ENCODE measurements around the gene TBC1D8. TPM values are rescaled to one million over a fixed set of nuclear protein-coding genes. Genes with fewer than 3 reads are reported as not detected.
"Not testable (repeated sequence)": the region's sequence is repeated elsewhere in the genome, so short reads cannot be mapped to it uniquely, and the experiment has no call there.

The TBC1D8 gene
- total RNA-seq, 2 experiments from 2014 or later = 2.0 to 2.1 TPM

DNA sequence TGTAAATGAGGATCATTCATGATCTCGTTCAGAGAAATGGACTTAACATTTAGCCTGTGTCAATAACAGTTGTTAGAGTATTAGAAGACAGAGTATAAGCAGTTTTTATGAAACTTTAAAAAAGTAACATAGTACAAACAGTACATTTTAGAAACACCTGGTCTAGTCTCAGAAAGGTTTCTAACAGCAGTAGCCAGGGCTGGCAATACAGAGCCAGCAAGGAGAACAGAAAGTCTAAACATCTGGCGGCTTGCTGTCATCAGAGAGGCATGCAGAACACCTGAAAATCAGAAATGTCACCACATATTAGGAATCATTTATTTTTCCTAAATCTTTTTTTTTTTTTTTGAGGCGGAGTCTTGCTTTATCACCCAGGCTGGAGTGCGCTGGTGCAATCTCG, 99.0 kb downstream of the TBC1D8 start:
- no peaks in the 10 kb centered on the region for H3K9me3 Mint-ChIP-seq
- H3K4me3 Mint-ChIP-seq = no peak overlapping the region
- no peaks in the 10 kb centered on the region for H3K36me3 Mint-ChIP-seq
- H3K27ac Mint-ChIP-seq = no peak overlapping the region
- no peaks in the 10 kb centered on the region for H3K4me1 Mint-ChIP-seq
- no peak for DNase-seq
- H3K27me3 Mint-ChIP-seq = no peaks in the 10 kb centered on the region

DNA sequence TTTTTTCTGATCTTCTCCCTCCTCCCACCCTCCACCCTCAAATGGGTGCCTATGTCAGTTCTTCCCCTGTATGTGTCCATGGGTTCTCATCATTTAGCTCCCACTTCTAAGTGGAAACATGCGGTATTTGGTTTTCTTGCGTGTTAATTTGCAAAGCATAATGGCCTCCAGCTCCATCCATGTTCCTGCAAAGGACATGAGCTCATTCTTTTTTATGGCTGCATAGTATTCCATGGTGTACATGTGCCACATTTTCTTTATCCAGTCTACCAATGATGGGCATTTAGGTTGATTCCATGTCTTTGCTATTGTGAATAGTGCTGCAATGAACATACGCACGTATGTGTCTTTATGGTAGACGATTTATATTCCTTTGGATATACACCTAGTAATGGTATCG, 100.3 kb downstream of the TBC1D8 start:
- not testable (repeated sequence) for H3K27ac Mint-ChIP-seq, H3K4me3 Mint-ChIP-seq, H3K9me3 Mint-ChIP-seq, H3K4me1 Mint-ChIP-seq, DNase-seq, H3K27me3 Mint-ChIP-seq, H3K36me3 Mint-ChIP-seq

DNA sequence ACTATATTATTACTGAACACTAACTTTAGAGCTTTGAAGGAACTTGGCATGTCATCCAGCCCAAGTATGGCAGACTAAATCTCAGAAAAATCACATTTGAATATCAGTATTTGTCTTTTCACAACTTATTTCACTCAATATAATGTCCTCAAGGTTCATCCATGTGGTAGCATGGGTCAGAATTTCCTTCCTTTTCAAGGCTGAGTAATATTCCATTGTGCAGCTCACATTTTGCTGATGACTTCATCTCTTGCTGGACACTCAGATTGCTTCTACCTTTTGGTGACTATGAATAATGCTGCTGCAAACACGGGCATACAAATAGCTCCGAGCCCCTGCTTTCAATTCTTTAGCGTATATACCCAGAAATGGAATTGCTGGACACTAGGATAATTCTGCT, 102.4 kb downstream of the TBC1D8 start:
- Mint-ChIP-seq H3K4me3 (no peak overlapping the region), H3K27me3 (no peaks in the 10 kb centered on the region), H3K36me3 (no peaks in the 10 kb centered on the region), H3K4me1 (no peaks in the 10 kb centered on the region), H3K9me3 (no peaks in the 10 kb centered on the region), H3K27ac (no peak overlapping the region)
- DNase-seq = no peak

DNA sequence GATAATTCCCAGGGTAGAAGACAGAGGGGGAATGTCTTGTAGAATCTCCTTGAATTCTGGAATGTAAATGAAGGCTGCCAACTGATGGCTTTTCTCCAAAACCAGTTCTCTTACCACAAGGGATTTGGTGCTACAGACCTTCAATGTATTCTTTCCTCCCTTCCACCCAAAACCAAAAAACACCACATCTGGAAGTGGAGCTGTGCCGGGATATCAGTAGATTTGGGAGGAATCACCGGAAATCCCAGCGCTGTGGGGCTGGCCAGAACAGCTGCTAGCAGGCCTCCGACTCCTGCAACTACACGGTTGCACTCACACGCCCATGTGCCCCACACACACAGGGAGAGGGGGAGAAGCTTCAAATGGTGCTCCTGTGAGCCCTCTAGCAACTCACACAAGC, 103.4 kb downstream of the TBC1D8 start:
- H3K36me3 Mint-ChIP-seq = no peaks in the 10 kb centered on the region
- H3K4me3 Mint-ChIP-seq = no peak overlapping the region
- no peak overlapping the region for H3K27ac Mint-ChIP-seq

DNA sequence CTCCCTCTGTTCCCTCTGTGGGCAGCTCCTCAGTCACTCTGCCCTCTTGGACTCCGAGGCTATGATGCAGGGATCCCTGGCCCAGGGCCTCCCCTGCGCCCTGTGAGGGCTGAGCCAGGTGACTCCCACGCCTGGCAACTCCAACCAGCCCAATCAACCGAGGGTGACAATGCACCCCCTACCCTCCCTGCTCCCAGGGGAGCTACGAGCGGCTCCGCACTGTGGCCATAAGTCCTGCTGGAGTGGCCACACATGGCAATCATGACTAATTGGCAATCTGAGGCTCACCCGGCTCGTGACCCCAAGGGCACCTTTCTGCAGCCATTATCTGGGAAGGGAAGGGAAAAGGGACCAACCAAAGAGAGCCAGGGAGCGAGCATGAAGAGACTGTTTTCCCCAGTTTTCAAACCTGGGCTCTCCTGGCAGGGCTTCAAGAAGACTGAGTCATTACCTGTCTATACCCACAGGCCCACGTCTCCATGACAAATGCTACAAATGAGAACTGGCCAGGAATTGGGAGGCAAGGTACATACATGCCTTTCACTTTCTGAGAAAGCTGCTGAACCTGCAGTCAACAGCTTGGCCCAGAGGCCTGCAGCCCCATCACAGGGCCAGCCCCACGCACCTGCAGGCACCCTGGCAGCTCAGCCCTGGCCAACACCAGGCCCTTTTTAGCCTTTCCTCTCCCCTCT, 104.0 kb downstream of the TBC1D8 start:
- H3K27ac Mint-ChIP-seq = no peak overlapping the region

More for the DNA sequence above, 103.4 kb downstream of the TBC1D8 start:
- Mint-ChIP-seq H3K9me3 (no peaks in the 10 kb centered on the region), H3K4me1 (no peaks in the 10 kb centered on the region), H3K27me3 (no peaks in the 10 kb centered on the region)
- DNase-seq = no peak

DNA sequence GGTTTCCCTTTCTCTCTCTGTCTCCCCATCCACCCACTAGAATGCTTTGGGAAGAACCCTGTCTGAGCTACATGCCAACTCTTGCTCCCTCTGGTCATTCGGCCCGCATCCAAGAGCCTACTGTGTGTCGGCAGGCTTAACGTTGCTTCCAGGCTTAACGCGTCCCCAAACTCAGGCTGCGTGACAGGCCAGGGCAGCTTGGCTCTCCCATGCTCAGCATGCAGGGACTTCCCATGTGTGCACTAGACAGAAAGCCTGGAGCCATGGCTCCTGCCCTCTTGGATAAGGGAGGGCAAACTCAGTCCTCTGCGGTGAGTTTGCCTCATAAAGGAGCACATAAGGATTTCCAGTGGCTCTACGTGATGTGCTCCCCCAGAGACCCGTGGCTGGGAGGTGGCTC, 105.9 kb downstream of the TBC1D8 start:
- Mint-ChIP-seq H3K36me3 (no peaks in the 10 kb centered on the region), H3K4me3 (no peak overlapping the region), H3K4me1 (no peaks in the 10 kb centered on the region), H3K27ac (no peak overlapping the region), H3K9me3 (no peaks in the 10 kb centered on the region), H3K27me3 (no peaks in the 10 kb centered on the region)
- DNase-seq = no peak

More for the DNA sequence above, 104.0 kb downstream of the TBC1D8 start:
- Mint-ChIP-seq H3K36me3 (no peaks in the 10 kb centered on the region), H3K4me1 (no peaks in the 10 kb centered on the region), H3K27me3 (no peaks in the 10 kb centered on the region), H3K9me3 (no peaks in the 10 kb centered on the region), H3K4me3 (no peak overlapping the region)
- no peak for DNase-seq

DNA sequence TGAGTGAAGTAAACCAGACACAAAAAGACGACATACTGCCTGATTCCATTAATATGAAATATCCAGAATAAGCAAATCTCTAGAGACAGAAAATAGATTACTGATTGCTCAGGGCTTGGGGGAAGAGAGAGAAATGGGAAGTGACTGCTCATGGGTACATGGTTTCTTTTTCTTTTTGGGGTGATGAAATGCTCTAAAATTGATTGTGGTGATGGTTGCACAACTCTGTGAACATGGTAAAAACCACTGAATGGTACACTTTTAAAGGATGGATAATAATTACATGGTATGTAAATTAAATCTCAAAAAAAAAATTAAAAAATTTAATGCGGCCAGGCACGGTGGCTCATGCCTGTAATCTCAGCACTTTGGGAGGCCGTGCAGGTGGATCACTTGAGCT, 109.8 kb downstream of the TBC1D8 start:
- no peaks in the 10 kb centered on the region for H3K36me3 Mint-ChIP-seq
- no peaks in the 10 kb centered on the region for H3K9me3 Mint-ChIP-seq
- H3K4me3 Mint-ChIP-seq = no peak overlapping the region
- H3K27ac Mint-ChIP-seq = no peak overlapping the region
- H3K27me3 Mint-ChIP-seq = no peaks in the 10 kb centered on the region
- no peak for DNase-seq
- H3K4me1 Mint-ChIP-seq = peaks cover 3% of the 10 kb centered on the region

DNA sequence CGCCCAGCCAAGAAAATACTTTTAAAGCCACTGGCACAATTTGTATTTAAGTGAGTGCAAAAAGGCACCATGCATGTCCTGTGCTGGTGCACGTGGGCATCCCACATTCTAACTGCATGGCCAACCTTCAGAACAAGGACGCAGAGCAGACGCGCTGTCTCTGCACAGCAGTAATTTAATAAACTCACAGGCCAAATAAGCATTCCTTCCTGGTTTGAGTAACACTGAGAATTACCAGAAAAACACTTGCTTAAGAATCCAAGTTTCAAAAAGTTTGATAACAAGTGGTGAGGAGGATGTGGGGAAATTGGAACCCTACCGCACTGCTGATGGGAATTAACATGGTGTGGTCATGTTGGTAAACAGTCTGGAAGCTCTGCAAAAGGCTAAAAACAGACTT, 110.4 kb downstream of the TBC1D8 start:
- no peak overlapping the region for H3K4me3 Mint-ChIP-seq
- H3K27me3 Mint-ChIP-seq = no peaks in the 10 kb centered on the region
- no peaks in the 10 kb centered on the region for H3K9me3 Mint-ChIP-seq
- DNase-seq = no peak
- no peaks in the 10 kb centered on the region for H3K36me3 Mint-ChIP-seq
- H3K4me1 Mint-ChIP-seq = peaks cover 3% of the 10 kb centered on the region
- no peak overlapping the region for H3K27ac Mint-ChIP-seq

DNA sequence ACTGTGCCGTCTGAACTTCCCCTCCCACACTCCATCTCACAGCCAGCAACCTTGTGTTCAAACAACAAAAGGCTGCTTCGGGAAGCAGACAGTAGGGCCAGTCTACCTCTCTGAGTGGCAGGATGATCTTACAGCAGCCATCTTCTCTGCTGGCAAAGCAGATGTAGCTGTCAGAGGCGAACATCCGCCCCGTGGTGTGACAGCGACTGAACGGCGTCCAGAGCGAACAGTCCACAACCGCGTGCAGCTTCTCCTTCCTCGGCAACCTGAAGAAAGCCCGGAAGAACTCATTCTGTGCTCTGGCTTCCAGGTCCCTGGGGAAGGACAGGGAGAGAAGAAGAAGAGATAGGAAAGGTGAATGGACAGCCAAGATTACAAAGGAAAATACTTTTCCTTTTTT, 111.1 kb downstream of the TBC1D8 start:
- Mint-ChIP-seq H3K27ac (no peak overlapping the region), H3K4me1 (peaks cover 3% of the 10 kb centered on the region), H3K36me3 (no peaks in the 10 kb centered on the region), H3K9me3 (no peaks in the 10 kb centered on the region), H3K4me3 (no peak overlapping the region), H3K27me3 (no peaks in the 10 kb centered on the region)
- DNase-seq = no peak

DNA sequence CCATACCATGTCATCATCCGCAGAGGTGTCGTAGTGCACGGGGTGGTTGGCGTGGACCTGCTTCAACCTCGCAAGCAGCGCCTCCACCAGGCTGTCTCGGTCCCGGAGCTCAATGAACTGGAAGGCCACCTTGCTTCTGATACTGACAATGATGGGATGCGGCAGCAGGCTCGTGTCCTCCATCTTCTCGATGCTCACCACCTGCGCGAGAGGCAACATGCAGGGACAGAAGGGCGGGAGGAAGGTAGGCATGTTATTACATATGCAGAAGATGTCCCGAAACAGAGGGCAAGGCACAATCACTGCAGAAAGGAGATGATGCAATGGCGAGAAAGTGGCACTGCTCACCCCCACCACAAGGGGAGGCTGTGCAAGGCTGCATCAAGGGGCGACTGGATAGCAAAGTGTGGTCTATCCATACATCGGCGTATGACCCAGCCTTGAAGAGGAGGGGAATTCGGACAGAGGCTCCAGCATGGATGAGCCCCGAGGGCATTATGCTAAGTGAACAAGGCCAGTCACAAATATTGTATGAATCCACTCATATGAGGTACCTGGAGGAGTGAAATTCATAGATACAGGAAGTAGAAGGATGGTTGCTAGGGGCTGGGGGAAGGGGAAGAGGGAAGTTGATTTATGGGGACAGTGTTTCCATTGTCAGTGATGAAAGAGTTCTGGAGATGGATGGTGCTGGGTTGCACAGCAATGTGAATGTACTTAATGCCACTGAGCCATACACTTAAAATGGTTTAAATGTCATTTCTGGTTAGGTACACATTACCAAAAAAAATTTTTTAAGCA, 112.5 kb downstream of the TBC1D8 start:
- Mint-ChIP-seq H3K27me3 (no peaks in the 10 kb centered on the region), H3K9me3 (no peaks in the 10 kb centered on the region), H3K27ac (peak overlapping the region; percentile 43), H3K4me1 (peaks cover 3% of the 10 kb centered on the region), H3K36me3 (no peaks in the 10 kb centered on the region), H3K4me3 (no peak overlapping the region)
- peak; percentile 31 for DNase-seq

DNA sequence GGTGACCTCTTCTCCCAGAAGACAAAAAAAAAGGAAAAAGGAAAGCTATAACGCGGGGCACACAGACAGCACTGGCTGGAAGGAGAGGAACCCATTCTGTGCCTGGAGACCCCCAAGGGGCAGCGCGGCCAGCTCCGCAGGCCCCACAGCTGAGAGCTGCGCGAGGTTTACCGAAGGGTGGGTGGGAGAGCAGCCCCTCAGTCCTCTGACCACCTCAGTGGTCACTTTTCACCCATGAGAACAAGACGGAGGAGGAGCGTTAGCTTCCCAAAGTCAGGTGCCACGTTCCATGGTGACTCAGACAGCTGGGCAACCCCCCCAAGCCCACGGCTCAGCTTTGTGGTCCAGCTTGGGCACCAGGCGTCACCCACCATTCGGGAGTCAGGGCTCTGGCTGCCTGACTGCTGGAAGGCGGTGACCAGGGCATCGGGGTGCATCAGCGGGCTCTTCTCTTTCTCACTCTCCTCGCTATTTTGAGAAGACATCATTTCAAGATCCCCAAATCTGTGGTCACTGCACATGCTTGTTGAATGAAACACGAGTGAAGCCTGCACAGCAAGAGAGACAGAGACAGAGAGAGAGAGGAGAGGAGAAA, 113.9 kb downstream of the TBC1D8 start:
- no peak overlapping the region for H3K4me3 Mint-ChIP-seq

DNA sequence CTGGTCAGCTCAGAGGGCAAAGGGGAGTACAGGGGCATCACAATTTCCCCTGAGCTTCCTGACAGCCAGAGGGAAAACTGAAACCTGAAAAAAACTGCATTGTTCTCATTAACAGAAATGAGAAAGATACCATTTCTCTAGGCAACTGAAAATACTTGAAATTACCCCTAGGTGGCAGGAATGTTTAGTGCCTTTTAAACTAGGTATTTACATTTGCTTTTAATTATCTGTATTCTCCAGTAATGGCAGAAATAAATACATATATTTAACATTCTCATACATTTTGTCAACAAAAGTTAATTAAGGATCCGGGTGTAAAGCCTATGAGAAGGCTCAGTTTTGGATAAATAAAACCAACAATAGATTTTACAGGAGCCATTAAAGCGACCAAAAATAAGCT, 114.6 kb downstream of the TBC1D8 start:
- Mint-ChIP-seq H3K4me3 (no peak overlapping the region), H3K27ac (no peak overlapping the region), H3K4me1 (peaks cover 3% of the 10 kb centered on the region), H3K27me3 (no peaks in the 10 kb centered on the region), H3K9me3 (no peaks in the 10 kb centered on the region), H3K36me3 (no peaks in the 10 kb centered on the region)
- no peak for DNase-seq

More for the DNA sequence above, 113.9 kb downstream of the TBC1D8 start:
- H3K9me3 Mint-ChIP-seq = no peaks in the 10 kb centered on the region
- no peak overlapping the region for H3K27ac Mint-ChIP-seq
- no peak for DNase-seq
- no peaks in the 10 kb centered on the region for H3K36me3 Mint-ChIP-seq
- H3K4me1 Mint-ChIP-seq = peaks cover 3% of the 10 kb centered on the region
- no peaks in the 10 kb centered on the region for H3K27me3 Mint-ChIP-seq

DNA sequence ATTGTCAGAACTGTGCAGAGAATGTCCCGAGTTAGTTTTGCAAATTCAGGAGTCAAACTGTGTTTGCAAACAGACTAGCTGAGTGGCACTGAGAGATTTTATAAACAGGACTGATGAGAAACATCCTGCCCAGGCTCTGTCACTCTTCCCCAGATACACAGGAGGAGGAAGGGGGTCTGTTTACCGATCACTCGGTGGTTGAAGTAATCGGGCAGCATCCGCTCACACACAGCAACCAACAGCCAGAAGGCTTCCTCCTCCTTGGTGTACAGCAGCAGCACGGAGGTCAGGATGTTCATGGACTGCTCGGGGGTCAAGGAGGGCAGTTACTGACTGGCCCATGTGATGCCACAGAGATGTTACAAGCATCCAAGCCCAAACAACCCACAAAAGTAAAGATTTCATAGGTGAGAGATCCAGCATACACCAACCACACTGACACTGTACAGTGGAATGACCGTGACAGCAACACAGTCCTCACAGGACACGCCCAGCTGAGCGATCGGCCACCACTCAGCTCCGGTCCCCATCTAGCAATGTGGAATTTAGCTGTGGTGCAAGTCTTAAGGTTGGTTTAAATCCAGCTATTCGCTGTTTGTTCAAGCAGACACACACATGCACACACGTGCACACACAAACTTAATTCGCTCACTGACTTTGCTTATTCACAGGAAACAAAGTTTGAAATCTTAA, 119.0 kb downstream of the TBC1D8 start:
- H3K36me3 Mint-ChIP-seq = no peaks in the 10 kb centered on the region
- H3K4me3 Mint-ChIP-seq = no peak overlapping the region
- H3K27me3 Mint-ChIP-seq = no peaks in the 10 kb centered on the region
- no peak overlapping the region for H3K27ac Mint-ChIP-seq
- DNase-seq = no peak
- no peaks in the 10 kb centered on the region for H3K9me3 Mint-ChIP-seq
- H3K4me1 Mint-ChIP-seq = no peaks in the 10 kb centered on the region

DNA sequence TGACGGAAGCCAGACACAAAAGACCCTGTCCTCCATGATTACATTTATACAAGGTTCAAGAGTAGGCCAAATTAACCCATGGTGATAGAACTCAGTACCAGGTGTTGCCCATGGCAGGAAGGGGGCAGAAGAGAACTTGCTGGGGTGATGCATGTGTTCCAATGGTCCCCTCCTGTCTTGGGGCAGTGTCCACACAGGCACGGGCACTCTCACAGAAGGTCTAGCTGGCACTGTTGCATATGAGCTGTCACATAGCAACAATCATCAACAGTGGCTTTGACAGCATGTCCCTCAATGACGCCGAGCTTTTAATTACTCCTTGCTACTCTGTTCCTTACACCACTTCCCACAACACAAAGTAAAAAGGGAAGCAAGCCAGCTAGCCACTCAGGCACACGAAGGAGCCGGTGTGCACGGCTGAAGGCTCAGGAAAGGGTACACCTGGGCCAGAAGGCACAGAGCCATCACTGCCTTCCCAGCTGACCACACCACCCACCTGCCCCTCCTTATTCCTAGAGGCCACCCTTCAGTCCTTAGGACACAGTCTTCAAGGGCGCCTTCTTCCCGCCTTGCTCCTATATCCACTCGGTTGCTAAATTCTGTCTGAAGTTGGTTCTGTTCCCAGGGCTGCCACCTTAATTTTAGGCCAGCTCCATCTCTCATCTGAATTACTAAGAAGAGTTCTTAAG, 120.2 kb downstream of the TBC1D8 start:
- Mint-ChIP-seq H3K36me3 (no peaks in the 10 kb centered on the region), H3K27me3 (no peaks in the 10 kb centered on the region), H3K4me3 (no peak overlapping the region), H3K27ac (no peak overlapping the region), H3K9me3 (no peaks in the 10 kb centered on the region), H3K4me1 (no peaks in the 10 kb centered on the region)
- no peak for DNase-seq

DNA sequence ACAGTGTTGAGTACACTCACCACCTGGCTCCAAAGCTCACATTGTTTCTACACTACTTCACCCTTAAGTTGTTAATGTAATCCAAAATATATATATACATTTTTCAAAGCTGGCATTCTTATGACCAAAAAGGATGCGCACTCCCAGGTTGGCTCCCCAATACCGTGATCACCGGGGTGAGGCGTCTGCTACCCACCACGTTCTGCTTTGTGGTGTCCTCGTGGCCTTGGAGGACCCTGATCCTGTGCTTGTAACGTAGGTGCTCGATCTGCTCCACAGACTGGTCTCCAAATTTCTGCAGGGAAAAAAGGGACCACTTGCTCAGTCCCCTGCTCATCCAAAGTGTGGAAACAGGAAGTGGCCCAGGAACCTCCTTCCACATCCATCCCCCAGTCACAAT, 123.3 kb downstream of the TBC1D8 start:
- no peak overlapping the region for H3K27ac Mint-ChIP-seq
- H3K4me1 Mint-ChIP-seq = no peaks in the 10 kb centered on the region
- H3K4me3 Mint-ChIP-seq = no peak overlapping the region
- no peak for DNase-seq
- no peaks in the 10 kb centered on the region for H3K9me3 Mint-ChIP-seq
- no peaks in the 10 kb centered on the region for H3K36me3 Mint-ChIP-seq
- no peaks in the 10 kb centered on the region for H3K27me3 Mint-ChIP-seq
